Mesenchymal stem cell (in vitro differentiated cells and primary cell): Measurements from ENCODE around the gene YIF1B.

ENCODE experiments used
- DNase-seq: peaks from one replicate; pipeline ENCODE4 v3.0.0-alpha.2; 2013
- H2AFZ ChIP-seq: one replicate; pipeline ENCODE4 v1.6.1; 2013; ENCODE audit warnings: low read depth, mild to moderate bottlenecking, control low read depth, inconsistent platforms, low read length, moderate library complexity
- H2AK5ac ChIP-seq: 2 replicates; pipeline ENCODE4 v1.6.1; 2013; ENCODE audit warnings: low read length, moderate library complexity, mild to moderate bottlenecking, inconsistent platforms; ENCODE audit not compliant: severe bottlenecking
- H2BK120ac ChIP-seq: one replicate; pipeline ENCODE4 v1.6.1; 2013; ENCODE audit warnings: low read depth, mild to moderate bottlenecking, inconsistent platforms, low read length, moderate library complexity
- H2BK12ac ChIP-seq, 2 experiments: one replicate each; pipeline ENCODE4 v1.6.1; 2013; ENCODE audit warnings: inconsistent platforms in 2 of 2, low read length in 2 of 2, mild to moderate bottlenecking in 2 of 2, moderate library complexity in 2 of 2, control low read depth in 1 of 2
- H2BK15ac ChIP-seq: one replicate; pipeline ENCODE4 v1.6.1; 2013; ENCODE audit warnings: mild to moderate bottlenecking, low read depth, inconsistent platforms; ENCODE audit not compliant: poor library complexity, severe bottlenecking
- H2BK5ac ChIP-seq: 2 replicates; pipeline ENCODE4 v1.6.1; 2013; ENCODE audit warnings: low read depth, mild to moderate bottlenecking, low read length, control low read depth, inconsistent platforms; ENCODE audit not compliant: poor library complexity, severe bottlenecking
- H3K14ac ChIP-seq, 2 experiments: one replicate each; pipeline ENCODE4 v1.6.1; 2013; ENCODE audit warnings: inconsistent platforms in 2 of 2, low read length in 2 of 2, control low read depth in 1 of 2, mild to moderate bottlenecking in 1 of 2, moderate library complexity in 1 of 2
- H3K18ac ChIP-seq, 2 experiments: one replicate each; pipeline ENCODE4 v1.6.1; 2013; ENCODE audit warnings: inconsistent platforms in 2 of 2, low read length in 2 of 2, control low read depth in 1 of 2, low read depth in 1 of 2, mild to moderate bottlenecking in 1 of 2
- H3K23ac ChIP-seq, 2 experiments: one replicate each; pipeline ENCODE4 v1.6.1; 2013; ENCODE audit warnings: inconsistent platforms in 2 of 2, low read length in 2 of 2, mild to moderate bottlenecking in 2 of 2, moderate library complexity in 2 of 2, control low read depth in 1 of 2
- H3K27ac ChIP-seq: 2 replicates; pipeline ENCODE4 v1.5.1; 2013; ENCODE audit warnings: mild to moderate bottlenecking, moderate library complexity, low read length, control low read depth, inconsistent platforms; ENCODE audit not compliant: poor library complexity, severe bottlenecking
- H3K27me3 ChIP-seq, 2 experiments: 2 replicates each; pipeline versions ENCODE4 v1.6.1 to v1.7.0; 2013; ENCODE audit warnings: low read length in 2 of 2, mild to moderate bottlenecking in 2 of 2, moderate library complexity in 2 of 2, control low read depth in 1 of 2, inconsistent platforms in 1 of 2; ENCODE audit not compliant: control insufficient read depth in 1 of 2, insufficient read depth in 1 of 2
- H3K36me3 ChIP-seq, 2 experiments: 2 replicates each; pipeline versions ENCODE4 v1.6.1 to v1.7.0; 2013; ENCODE audit warnings: low read length in 2 of 2, control low read depth in 1 of 2, inconsistent platforms in 1 of 2, low read depth in 1 of 2, mild to moderate bottlenecking in 1 of 2; ENCODE audit not compliant: insufficient read depth in 2 of 2, control insufficient read depth in 1 of 2
- H3K4ac ChIP-seq, 2 experiments: one replicate each; pipeline ENCODE4 v1.6.1; 2013; ENCODE audit warnings: inconsistent platforms in 2 of 2, low read length in 2 of 2, mild to moderate bottlenecking in 2 of 2, moderate library complexity in 2 of 2, control low read depth in 1 of 2, low read depth in 1 of 2
- H3K4me1 ChIP-seq: 2 replicates; pipeline ENCODE4 v1.6.1; 2013; ENCODE audit warnings: low read depth, low read length, control low read depth; ENCODE audit not compliant: control insufficient read depth, insufficient read depth
- H3K4me2 ChIP-seq: 2 replicates; pipeline ENCODE4 v1.6.1; 2013; ENCODE audit warnings: low read length, mild to moderate bottlenecking, inconsistent platforms; ENCODE audit not compliant: poor library complexity, severe bottlenecking
- H3K4me3 ChIP-seq, 2 experiments: 2 replicates each; pipeline versions ENCODE4 v1.5.1 to v1.7.0; 2013; ENCODE audit warnings: low read length in 2 of 2, mild to moderate bottlenecking in 2 of 2, control low read depth in 1 of 2, low read depth in 1 of 2; ENCODE audit not compliant: insufficient read depth in 1 of 2
- H3K79me1 ChIP-seq: replicated peaks from 2 replicates; pipeline ENCODE4 v1.6.1; 2013; ENCODE audit warnings: mild to moderate bottlenecking, control low read depth, low read length, inconsistent platforms; ENCODE audit not compliant: poor library complexity, severe bottlenecking
- H3K9ac ChIP-seq: 2 replicates; pipeline ENCODE4 v1.7.0; 2013; ENCODE audit warnings: mild to moderate bottlenecking, low read length, moderate library complexity
- H3K9me3 ChIP-seq: 2 replicates; pipeline ENCODE4 v1.7.0; 2013; ENCODE audit warnings: mild to moderate bottlenecking, low read length; ENCODE audit not compliant: control insufficient read depth
- H4K8ac ChIP-seq: one replicate; pipeline ENCODE4 v1.6.1; 2013; ENCODE audit warnings: inconsistent platforms, mild to moderate bottlenecking, low read length, moderate library complexity
- H4K91ac ChIP-seq: one replicate; pipeline ENCODE4 v1.6.1; 2013; ENCODE audit warnings: mild to moderate bottlenecking, low read length, inconsistent platforms
- WGBS: methylation state at CpG from one replicate; pipeline ENCODE4 v1.1.7; 2013; ENCODE audit warnings: mixed read lengths; 5-methylcytosine and 5-hydroxymethylcytosine counted together

YIF1B gene

DNA sequence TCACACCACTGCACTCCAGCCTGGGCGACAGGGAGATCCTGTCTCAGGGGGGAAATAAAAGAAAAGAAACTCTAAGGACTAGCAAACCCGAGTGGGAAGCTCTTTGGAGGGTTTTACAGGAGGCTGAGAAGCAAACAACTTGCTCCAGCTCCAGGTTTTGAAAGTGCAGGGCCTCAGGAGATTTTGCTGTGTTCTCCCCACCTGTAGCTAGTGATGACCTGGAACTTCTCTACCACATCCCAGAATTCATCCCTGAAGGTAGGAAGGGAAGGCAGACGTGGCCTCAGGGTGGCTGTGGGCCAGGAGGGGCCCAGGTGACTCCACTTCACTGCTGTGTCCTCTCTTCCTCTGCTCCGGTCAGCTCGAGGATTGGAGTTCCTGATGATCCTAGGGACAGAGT lies 42.3 kb upstream of the YIF1B start:
- H2BK15ac ChIP-seq: no peak overlapping the region
- H3K4me3 ChIP-seq: no peak overlapping the region
- H2AFZ ChIP-seq: no peak overlapping the region
- no peaks in the 10 kb centered on the region for H3K9me3 ChIP-seq
- no peak overlapping the region for H3K9ac ChIP-seq
- H2BK120ac ChIP-seq: no peak overlapping the region
- no peaks in the 10 kb centered on the region for H3K36me3 ChIP-seq
- H3K4me1 ChIP-seq: peaks cover 13% of the 10 kb centered on the region
- H3K27me3 ChIP-seq: peaks cover 51 to 68% of the 10 kb centered on the region in 2 experiments
- H2AK5ac ChIP-seq: no peak overlapping the region
- H3K4ac ChIP-seq: no peak overlapping the region
- no peak for DNase-seq
- no peak overlapping the region for H2BK12ac ChIP-seq
- WGBS: 57% methylated on average over 4 of the region's 5 CpGs
- no peak overlapping the region for H3K27ac ChIP-seq
- no peak overlapping the region for H2BK5ac ChIP-seq
- no peak overlapping the region for H3K23ac ChIP-seq
- H3K18ac ChIP-seq: no peak overlapping the region
- H3K14ac ChIP-seq: no peak overlapping the region
- H3K79me1 ChIP-seq: no peaks in the 10 kb centered on the region
- H4K91ac ChIP-seq: no peak overlapping the region
- no peak overlapping the region for H3K4me2 ChIP-seq
- no peak overlapping the region for H4K8ac ChIP-seq

GRCh38 chr19:38355728-38356725 lies 40.3 kb upstream of the YIF1B start:
- WGBS: 89% methylated on average over 15 of the region's 16 CpGs
- Histone ChIP-seq H2BK15ac (no peak overlapping the region), H2BK120ac (no peak overlapping the region), H3K79me1 (no peaks in the 10 kb centered on the region), H3K9ac (no peak overlapping the region), H3K18ac (no peak overlapping the region), H3K4me3 (no peak overlapping the region), H3K27me3 (peaks cover 53 to 74% of the 10 kb centered on the region in 2 experiments), H3K9me3 (no peaks in the 10 kb centered on the region), H3K27ac (no peak overlapping the region), H2AFZ (no peak overlapping the region), H3K4me2 (no peak overlapping the region), H4K91ac (no peak overlapping the region), H3K36me3 (no peaks in the 10 kb centered on the region), H3K4ac (no peak overlapping the region), H2BK12ac (no peak overlapping the region), H2AK5ac (no peak overlapping the region), H3K23ac (no peak overlapping the region), H2BK5ac (no peak overlapping the region), H3K14ac (no peak overlapping the region), H3K4me1 (peaks cover 2% of the 10 kb centered on the region), H4K8ac (no peak overlapping the region)
- no peak for DNase-seq

- H3K4me2 ChIP-seq: no peak overlapping the region
- 87% methylated on average over 8 of the region's 8 CpGs for WGBS
- no peak overlapping the region for H3K9ac ChIP-seq
- no peak overlapping the region for H2AFZ ChIP-seq
- H2AK5ac ChIP-seq: no peak overlapping the region
- H4K91ac ChIP-seq: no peak overlapping the region
- no peak overlapping the region for H3K4ac ChIP-seq
- H3K79me1 ChIP-seq: no peaks in the 10 kb centered on the region
- H3K18ac ChIP-seq: no peak overlapping the region
- H3K4me1 ChIP-seq: peaks cover 2% of the 10 kb centered on the region
- DNase-seq: no peak
- no peak overlapping the region for H2BK5ac ChIP-seq
- no peak overlapping the region for H4K8ac ChIP-seq
- no peaks in the 10 kb centered on the region for H3K36me3 ChIP-seq
- H2BK120ac ChIP-seq: no peak overlapping the region
- H3K9me3 ChIP-seq: no peaks in the 10 kb centered on the region
- H3K27ac ChIP-seq: no peak overlapping the region
- no peak overlapping the region for H2BK15ac ChIP-seq
- no peak overlapping the region for H3K23ac ChIP-seq
- no peak overlapping the region for H3K14ac ChIP-seq
- H2BK12ac ChIP-seq: no peak overlapping the region
- H3K27me3 ChIP-seq: peaks cover 25 to 57% of the 10 kb centered on the region in 2 experiments
- no peak overlapping the region for H3K4me3 ChIP-seq
These were observed 36.9 kb upstream of the YIF1B start for GRCh38 chr19:38352611-38353010.

DNA sequence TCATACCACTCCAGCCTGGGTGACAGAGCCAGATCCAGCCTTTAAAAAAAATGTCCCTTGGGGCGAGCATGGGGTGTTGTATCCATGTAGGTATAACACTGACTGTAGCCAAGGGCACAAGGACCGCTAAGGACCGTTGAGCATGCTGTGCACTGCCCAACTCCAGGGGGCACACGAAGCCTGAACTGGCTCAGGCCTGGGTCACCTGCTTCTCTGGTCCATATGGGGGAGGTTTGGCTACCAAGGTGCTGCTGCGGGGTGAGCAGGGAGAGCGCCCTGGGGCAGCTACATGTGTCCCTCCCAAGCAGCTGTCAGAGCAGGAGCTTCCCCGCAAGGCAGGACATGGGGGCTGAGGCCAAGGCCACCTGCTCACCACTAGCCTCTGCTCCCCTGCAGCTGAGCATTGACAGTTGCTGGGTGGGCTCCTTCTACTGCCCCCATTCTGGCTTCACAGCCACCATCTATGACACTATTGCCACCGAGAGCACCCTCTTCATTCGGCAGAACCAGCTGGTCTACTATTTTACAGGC lies 36.2 kb upstream of the YIF1B start:
- WGBS: 62% methylated on average over 7 of the region's 9 CpGs
- no peaks in the 10 kb centered on the region for H3K79me1 ChIP-seq
- DNase-seq: no peak
- no peak overlapping the region for H3K4ac ChIP-seq
- no peak overlapping the region for H2AFZ ChIP-seq
- H3K36me3 ChIP-seq: no peaks in the 10 kb centered on the region
- H3K23ac ChIP-seq: peak overlapping the region in 1 of 2 experiments; percentile 77
- no peak overlapping the region for H2BK120ac ChIP-seq
- H4K91ac ChIP-seq: no peak overlapping the region
- H3K9ac ChIP-seq: no peak overlapping the region
- no peak overlapping the region for H2BK12ac ChIP-seq
- no peak overlapping the region for H3K18ac ChIP-seq
- no peak overlapping the region for H2AK5ac ChIP-seq
- H3K4me3 ChIP-seq: no peak overlapping the region
- H4K8ac ChIP-seq: no peak overlapping the region
- peaks cover 2% of the 10 kb centered on the region for H3K4me1 ChIP-seq
- H3K27ac ChIP-seq: no peak overlapping the region
- H3K27me3 ChIP-seq: peaks cover 23 to 55% of the 10 kb centered on the region in 2 experiments
- H3K9me3 ChIP-seq: no peaks in the 10 kb centered on the region
- H2BK5ac ChIP-seq: no peak overlapping the region
- H2BK15ac ChIP-seq: no peak overlapping the region
- H3K4me2 ChIP-seq: no peak overlapping the region
- peak overlapping the region in 1 of 2 experiments; percentile 18 for H3K14ac ChIP-seq
